Stimulated activated CD8-positive, alpha-beta memory T cell treated with anti-CD3 and anti-CD28 coated beads, Interleukin-4, amount 100 ng/mL, for 4 hours (primary cell): Measurements from ENCODE around the gene VEGFB.
A peak's percentile ranks its signal among the peaks of the same experiment; 100 is the strongest.

ENCODE experiments used
- DNase-seq, 2 donors: peaks; one replicate each; pipeline ENCODE4 v3.0.0-alpha.2; 2020; ENCODE audit warnings: low read depth in 2 of 2, low spot score in 1 of 2

Gene VEGFB

GRCh38 chr11:64230171-64230984 is 4.0 kb upstream of the VEGFB start, which contains the start of gene DNAJC4:
TSS of gene DNAJC4 (plus strand) at chr11:64230548. CDS start at chr11:64230855, 307 bp downstream.
- peak; percentile 60 to 78 for DNase-seq

- no peak for DNase-seq
Observed at GRCh38 chr11:64230985-64231365, 3.4 kb upstream of the VEGFB start.

- DNase-seq: no peak
Observed at GRCh38 chr11:64231546-64231945, 2.8 kb upstream of the VEGFB start.

GRCh38 chr11:64232182-64232966 is 2.0 kb upstream of the VEGFB start:
- DNase-seq: no peak

GRCh38 chr11:64232967-64233315 is 1.4 kb upstream of the VEGFB start:
- no peak for DNase-seq

GRCh38 chr11:64234647-64235379 is 429 bp downstream of the VEGFB start:
- DNase-seq: no peak

- no peak for DNase-seq
Observed at GRCh38 chr11:64235437-64236161, 1.2 kb downstream of the VEGFB start.

- DNase-seq: no peak
Observed at GRCh38 chr11:64237484-64237951, 3.1 kb downstream of the VEGFB start.

GRCh38 chr11:64238076-64238475 is 3.7 kb downstream of the VEGFB start:
- no peak for DNase-seq

- no peak for DNase-seq
Observed at GRCh38 chr11:64238999-64239398, 4.6 kb downstream of the VEGFB start.

GRCh38 chr11:64239662-64240434 is 5.5 kb downstream of the VEGFB start:
- DNase-seq: no peak

- peak; percentile 92 to 97 for DNase-seq
Observed at GRCh38 chr11:64240435-64241240, 6.3 kb downstream of the VEGFB start, which contains the start of gene FKBP2. TSS of gene FKBP2 (plus strand) at chr11:64241095. CDS start at chr11:64242388, 1,293 bp downstream.

- DNase-seq: peak in 1 of 2 donors; percentile 98
Observed at GRCh38 chr11:64241241-64241490, 6.8 kb downstream of the VEGFB start.

- peak in 1 of 2 donors; percentile 100 for DNase-seq
Observed at GRCh38 chr11:64241491-64242374, 7.3 kb downstream of the VEGFB start.

GRCh38 chr11:64243236-64243854 is 9.0 kb downstream of the VEGFB start:
- DNase-seq: no peak

GRCh38 chr11:64244107-64244506 is 9.7 kb downstream of the VEGFB start:
- no peak for DNase-seq

GRCh38 chr11:64244966-64245365 is 10.6 kb downstream of the VEGFB start:
- DNase-seq: no peak

GRCh38 chr11:64245401-64245796 is 11.0 kb downstream of the VEGFB start:
- DNase-seq: no peak
